ENCODE data around the gene MTTP. TPM values are rescaled to one million over a fixed set of nuclear protein-coding genes. Genes with fewer than 3 reads are reported as not detected.

Gene MTTP
- total and polyA plus RNA-seq, 2 donors (not counting 1 experiment from before 2014, with no cell fraction given), result 0.03 to 0.83 TPM

- Histone ChIP-seq H3K36me3 (ENCODE audit: control insufficient read depth, insufficient read depth, low read length) (no peaks in the 10 kb centered on the region), H4K20me1 (ENCODE audit: control insufficient read depth, extremely low read depth, insufficient read depth, low read length) (no peaks in the 10 kb centered on the region), H3K27ac (ENCODE audit: insufficient read depth, low read length) (no peak overlapping the region), H3K4me2 (ENCODE audit: extremely low read depth, insufficient read depth, low read length) (no peak overlapping the region), H2AFZ (ENCODE audit: low read length) (no peak overlapping the region), H3K9ac (ENCODE audit: insufficient read depth, low read length) (no peak overlapping the region), H3K27me3 (ENCODE audit: control insufficient read depth, insufficient read depth, low read length) (no peaks in the 10 kb centered on the region), H3K9me3 (ENCODE audit: control insufficient read depth, insufficient read depth, low read depth, low read length) (no peaks in the 10 kb centered on the region), H3K4me3 (replicated peaks in 1 of 4; ENCODE audit: control extremely low read depth in 1 of 4, insufficient read depth in 1 of 4, low read depth in 3 of 4, low read length in 4 of 4) (no peak overlapping the region), H3K4me1 (ENCODE audit: control insufficient read depth, extremely low read depth, insufficient read depth, low read length) (no peaks in the 10 kb centered on the region), H3K79me2 (ENCODE audit: control insufficient read depth, insufficient read depth, low read length) (no peaks in the 10 kb centered on the region)
- TF ChIP-seq EZH2 (IDR thresholded peaks at IDR 0.05; ENCODE audit: low read length, missing control alignments), result no peak
- TF ChIP-seq CTCF (conservative IDR thresholded peaks at IDR 0.05 in 1 of 2, IDR thresholded peaks at IDR 0.05 in 1 of 2; ENCODE audit: low read depth in 1 of 2, low read length in 2 of 2), result no peak
- no peak for DNase-seq (ENCODE audit: low read depth in 2 of 2)
Observed at GRCh38 chr4:99628040-99628439, 53.4 kb downstream of the MTTP start.

- no peak overlapping the region for H3K4me3 ChIP-seq (replicated peaks in 1 of 4; ENCODE audit: control extremely low read depth in 1 of 4, insufficient read depth in 1 of 4, low read depth in 3 of 4, low read length in 4 of 4)
Observed at GRCh38 chr4:99629962-99630554, 55.4 kb downstream of the MTTP start.

GRCh38 chr4:99630857-99631360, 56.3 kb downstream of the MTTP start:
- no peak for DNase-seq (ENCODE audit: low read depth in 2 of 2)
- H3K27me3 ChIP-seq (ENCODE audit: control insufficient read depth, insufficient read depth, low read length), result no peaks in the 10 kb centered on the region
- no peaks in the 10 kb centered on the region for H3K79me2 ChIP-seq (ENCODE audit: control insufficient read depth, insufficient read depth, low read length)
- TF ChIP-seq CTCF (conservative IDR thresholded peaks at IDR 0.05 in 1 of 2, IDR thresholded peaks at IDR 0.05 in 1 of 2; ENCODE audit: low read depth in 1 of 2, low read length in 2 of 2), result no peak
- no peak for TF ChIP-seq EZH2 (IDR thresholded peaks at IDR 0.05; ENCODE audit: low read length, missing control alignments)
- H3K9me3 ChIP-seq (ENCODE audit: control insufficient read depth, insufficient read depth, low read depth, low read length), result no peaks in the 10 kb centered on the region
- H3K4me1 ChIP-seq (ENCODE audit: control insufficient read depth, extremely low read depth, insufficient read depth, low read length), result no peaks in the 10 kb centered on the region
- H3K4me2 ChIP-seq (ENCODE audit: extremely low read depth, insufficient read depth, low read length), result no peak overlapping the region
- H2AFZ ChIP-seq (ENCODE audit: low read length), result no peak overlapping the region
- no peak overlapping the region for H3K9ac ChIP-seq (ENCODE audit: insufficient read depth, low read length)
- H4K20me1 ChIP-seq (ENCODE audit: control insufficient read depth, extremely low read depth, insufficient read depth, low read length), result no peaks in the 10 kb centered on the region
- H3K4me3 ChIP-seq (replicated peaks in 1 of 4; ENCODE audit: control extremely low read depth in 1 of 4, insufficient read depth in 1 of 4, low read depth in 3 of 4, low read length in 4 of 4), result no peak overlapping the region
- no peaks in the 10 kb centered on the region for H3K36me3 ChIP-seq (ENCODE audit: control insufficient read depth, insufficient read depth, low read length)
- H3K27ac ChIP-seq (ENCODE audit: insufficient read depth, low read length), result no peak overlapping the region

More at GRCh38 chr4:99629962-99630554, 55.4 kb downstream of the MTTP start:
- DNase-seq (ENCODE audit: low read depth in 2 of 2), result no peak
- no peaks in the 10 kb centered on the region for H3K27me3 ChIP-seq (ENCODE audit: control insufficient read depth, insufficient read depth, low read length)
- H3K36me3 ChIP-seq (ENCODE audit: control insufficient read depth, insufficient read depth, low read length), result no peaks in the 10 kb centered on the region
- H3K9me3 ChIP-seq (ENCODE audit: control insufficient read depth, insufficient read depth, low read depth, low read length), result no peaks in the 10 kb centered on the region
- no peaks in the 10 kb centered on the region for H3K4me1 ChIP-seq (ENCODE audit: control insufficient read depth, extremely low read depth, insufficient read depth, low read length)
- H4K20me1 ChIP-seq (ENCODE audit: control insufficient read depth, extremely low read depth, insufficient read depth, low read length), result no peaks in the 10 kb centered on the region
- H3K27ac ChIP-seq (ENCODE audit: insufficient read depth, low read length), result no peak overlapping the region
- no peak for TF ChIP-seq EZH2 (IDR thresholded peaks at IDR 0.05; ENCODE audit: low read length, missing control alignments)
- TF ChIP-seq CTCF (conservative IDR thresholded peaks at IDR 0.05 in 1 of 2, IDR thresholded peaks at IDR 0.05 in 1 of 2; ENCODE audit: low read depth in 1 of 2, low read length in 2 of 2), result no peak
- no peak overlapping the region for H3K9ac ChIP-seq (ENCODE audit: insufficient read depth, low read length)
- H3K79me2 ChIP-seq (ENCODE audit: control insufficient read depth, insufficient read depth, low read length), result no peaks in the 10 kb centered on the region
- no peak overlapping the region for H2AFZ ChIP-seq (ENCODE audit: low read length)
- H3K4me2 ChIP-seq (ENCODE audit: extremely low read depth, insufficient read depth, low read length), result no peak overlapping the region
